SK-N-MC (cell line): Measurements from ENCODE around the gene HLA-E.
"Not testable (repeated sequence)": the region's sequence is repeated elsewhere in the genome, so short reads cannot be mapped to it uniquely, and the experiment has no call there.

Experiments
- EZH2 ChIP-seq: fragments of 200-600 bp; sonication (generic); IDR thresholded peaks from one replicate; pipeline ENCODE4 v1.6.1; 2017; ENCODE audit warnings: antibody characterized with exemption
- FOXP2 ChIP-seq: optimal IDR thresholded peaks from 2 replicates; pipeline ENCODE3; 2011; ENCODE audit warnings: mild to moderate bottlenecking, moderate library complexity; ENCODE audit not compliant: insufficient read depth; ENCODE audit errors: extremely low read length, control extremely low read depth
- POLR2AphosphoS5 ChIP-seq: IDR thresholded peaks from 2 replicates; pipeline ENCODE4 v1.6.1; 2012; ENCODE audit warnings: mild to moderate bottlenecking, low read depth, low read length, borderline replicate concordance

GRCh38 chr6:30497261-30497599, 7.9 kb downstream of the HLA-E start:
- not testable (repeated sequence) for TF ChIP-seq EZH2, POLR2AphosphoS5, FOXP2
